ENCODE results near the gene VENTX.

- TF ChIP-seq CTCF (IDR thresholded peaks at IDR 0.05) (no peak), POLR2A (IDR thresholded peaks at IDR 0.05) (no peak)
Observed at GRCh38 chr10:133283931-133284330, 46.3 kb downstream of the VENTX start.
